ENCODE data around the gene DCAF8.

The DCAF8 gene

GRCh38 chr1:160282807-160283206 is 20.5 kb upstream of the DCAF8 start:
- no peak for ATAC-seq
- Mint-ChIP-seq H3K9me3 (no peaks in the 10 kb centered on the region), H3K27ac (no peak overlapping the region), H3K27me3 (no peaks in the 10 kb centered on the region), H3K4me3 (no peak overlapping the region), H3K4me1 (peaks cover 27% of the 10 kb centered on the region)
- DNase-seq = no peak

GRCh38 chr1:160277987-160278386 is 15.6 kb upstream of the DCAF8 start:
- ATAC-seq (no peak), DNase-seq (no peak)
- no peaks in the 10 kb centered on the region for H3K9me3 Mint-ChIP-seq
- H3K27me3 Mint-ChIP-seq = no peaks in the 10 kb centered on the region
- H3K4me1 Mint-ChIP-seq = no peaks in the 10 kb centered on the region
- H3K4me3 Mint-ChIP-seq = no peak overlapping the region
- peak overlapping the region in 1 of 2 donors; percentile 83 for H3K27ac Mint-ChIP-seq

- Mint-ChIP-seq H3K27ac (peak overlapping the region in 1 of 2 donors; percentile 61), H3K4me1 (no peaks in the 10 kb centered on the region), H3K9me3 (no peaks in the 10 kb centered on the region), H3K27me3 (no peaks in the 10 kb centered on the region), H3K4me3 (no peak overlapping the region)
- DNase-seq (no peak), ATAC-seq (no peak)
Measured at GRCh38 chr1:160277330-160277729, 15.0 kb upstream of the DCAF8 start.

- H3K4me3 Mint-ChIP-seq = no peak overlapping the region
- H3K27me3 Mint-ChIP-seq = no peaks in the 10 kb centered on the region
- H3K4me1 Mint-ChIP-seq = no peaks in the 10 kb centered on the region
- ATAC-seq (no peak), DNase-seq (no peak)
- no peaks in the 10 kb centered on the region for H3K9me3 Mint-ChIP-seq
- no peak overlapping the region for H3K27ac Mint-ChIP-seq
Measured at GRCh38 chr1:160271025-160271424, 8.7 kb upstream of the DCAF8 start.

- ATAC-seq (no peak), DNase-seq (no peak)
- Mint-ChIP-seq H3K27me3 (no peaks in the 10 kb centered on the region), H3K4me3 (no peak overlapping the region), H3K9me3 (no peaks in the 10 kb centered on the region), H3K27ac (no peak overlapping the region), H3K4me1 (peaks cover 13% of the 10 kb centered on the region)
Measured at GRCh38 chr1:160267284-160267991, 5.1 kb upstream of the DCAF8 start.

- Mint-ChIP-seq H3K9me3 (no peaks in the 10 kb centered on the region), H3K27ac (no peak overlapping the region), H3K27me3 (no peaks in the 10 kb centered on the region), H3K4me3 (no peak overlapping the region), H3K4me1 (peaks cover 22% of the 10 kb centered on the region)
- DNase-seq (no peak), ATAC-seq (no peak)
Measured at GRCh38 chr1:160264795-160265307, 2.5 kb upstream of the DCAF8 start.

- DNase-seq = peak; percentile 62 to 78
- Mint-ChIP-seq H3K27ac (peak overlapping the region; percentile 100), H3K4me1 (peaks cover 47% of the 10 kb centered on the region), H3K27me3 (no peaks in the 10 kb centered on the region), H3K4me3 (peak overlapping the region; percentile 87 to 98), H3K9me3 (no peaks in the 10 kb centered on the region)
- peak; percentile 59 for ATAC-seq
Measured at GRCh38 chr1:160261556-160261892, 825 bp downstream of the DCAF8 start.

GRCh38 chr1:160260406-160261382 is 1.7 kb downstream of the DCAF8 start:
- no peaks in the 10 kb centered on the region for H3K27me3 Mint-ChIP-seq
- H3K27ac Mint-ChIP-seq = peak overlapping the region; percentile 100

GRCh38 chr1:160258177-160258798 is 4.1 kb downstream of the DCAF8 start:
- no peak overlapping the region for H3K27ac Mint-ChIP-seq
- DNase-seq (no peak), ATAC-seq (no peak)
- peak overlapping the region in 1 of 2 donors; percentile 87 for H3K4me3 Mint-ChIP-seq
- peaks cover 40% of the 10 kb centered on the region for H3K4me1 Mint-ChIP-seq
- no peaks in the 10 kb centered on the region for H3K9me3 Mint-ChIP-seq
- H3K27me3 Mint-ChIP-seq = no peaks in the 10 kb centered on the region

More at GRCh38 chr1:160260406-160261382, 1.7 kb downstream of the DCAF8 start:
- Mint-ChIP-seq H3K9me3 (no peaks in the 10 kb centered on the region), H3K4me3 (peak overlapping the region; percentile 87 to 98), H3K4me1 (peaks cover 47% of the 10 kb centered on the region)
- ATAC-seq (no peak), DNase-seq (no peak)

- Mint-ChIP-seq H3K27ac (no peak overlapping the region), H3K4me3 (peak overlapping the region in 1 of 2 donors; percentile 47), H3K27me3 (no peaks in the 10 kb centered on the region), H3K9me3 (no peaks in the 10 kb centered on the region), H3K4me1 (peaks cover 36% of the 10 kb centered on the region)
- no peak for ATAC-seq
- no peak for DNase-seq
Measured at GRCh38 chr1:160257411-160258015, 4.8 kb downstream of the DCAF8 start.

- peaks cover 46% of the 10 kb centered on the region for H3K4me1 Mint-ChIP-seq
- ATAC-seq (no peak), DNase-seq (no peak)
- no peak overlapping the region for H3K27ac Mint-ChIP-seq
- H3K27me3 Mint-ChIP-seq = no peaks in the 10 kb centered on the region
- no peak overlapping the region for H3K4me3 Mint-ChIP-seq
- H3K9me3 Mint-ChIP-seq = no peaks in the 10 kb centered on the region
Measured at GRCh38 chr1:160256396-160257046, 5.8 kb downstream of the DCAF8 start.

GRCh38 chr1:160255781-160256300 is 6.5 kb downstream of the DCAF8 start:
- Mint-ChIP-seq H3K27me3 (no peaks in the 10 kb centered on the region), H3K4me1 (peaks cover 49% of the 10 kb centered on the region), H3K27ac (no peak overlapping the region), H3K9me3 (no peaks in the 10 kb centered on the region), H3K4me3 (no peak overlapping the region)
- ATAC-seq (no peak), DNase-seq (no peak)

- Mint-ChIP-seq H3K4me3 (no peak overlapping the region), H3K9me3 (no peaks in the 10 kb centered on the region), H3K27ac (peak overlapping the region in 1 of 2 donors; percentile 34), H3K27me3 (no peaks in the 10 kb centered on the region), H3K4me1 (peaks cover 20% of the 10 kb centered on the region)
- DNase-seq (peak; percentile 22 to 46), ATAC-seq (peak; percentile 94)
Measured at GRCh38 chr1:160251687-160252526, 10.4 kb downstream of the DCAF8 start.

- ATAC-seq (no peak), DNase-seq (no peak)
- H3K27ac Mint-ChIP-seq = no peak overlapping the region
- peaks cover 29% of the 10 kb centered on the region for H3K4me1 Mint-ChIP-seq
- H3K4me3 Mint-ChIP-seq = no peak overlapping the region
- no peaks in the 10 kb centered on the region for H3K27me3 Mint-ChIP-seq
- no peaks in the 10 kb centered on the region for H3K9me3 Mint-ChIP-seq
Measured at GRCh38 chr1:160251011-160251410, 11.3 kb downstream of the DCAF8 start.

Data from stimulated activated naive CD8-positive, alpha-beta T cell treated with anti-CD3 and anti-CD28 coated beads, Interleukin-15, amount 100 ng/mL, for 72 hours (primary cell).